ENCODE measurements around the gene NEURL1B.
A peak's percentile ranks its signal among the peaks of the same experiment; 100 is the strongest.

The NEURL1B gene, protein sequence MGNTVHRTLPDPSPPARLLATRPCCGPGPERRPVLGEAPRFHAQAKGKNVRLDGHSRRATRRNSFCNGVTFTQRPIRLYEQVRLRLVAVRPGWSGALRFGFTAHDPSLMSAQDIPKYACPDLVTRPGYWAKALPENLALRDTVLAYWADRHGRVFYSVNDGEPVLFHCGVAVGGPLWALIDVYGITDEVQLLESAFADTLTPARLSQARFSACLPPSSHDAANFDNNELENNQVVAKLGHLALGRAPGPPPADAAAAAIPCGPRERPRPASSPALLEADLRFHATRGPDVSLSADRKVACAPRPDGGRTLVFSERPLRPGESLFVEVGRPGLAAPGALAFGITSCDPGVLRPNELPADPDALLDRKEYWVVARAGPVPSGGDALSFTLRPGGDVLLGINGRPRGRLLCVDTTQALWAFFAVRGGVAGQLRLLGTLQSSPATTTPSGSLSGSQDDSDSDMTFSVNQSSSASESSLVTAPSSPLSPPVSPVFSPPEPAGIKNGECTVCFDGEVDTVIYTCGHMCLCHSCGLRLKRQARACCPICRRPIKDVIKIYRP

DNA sequence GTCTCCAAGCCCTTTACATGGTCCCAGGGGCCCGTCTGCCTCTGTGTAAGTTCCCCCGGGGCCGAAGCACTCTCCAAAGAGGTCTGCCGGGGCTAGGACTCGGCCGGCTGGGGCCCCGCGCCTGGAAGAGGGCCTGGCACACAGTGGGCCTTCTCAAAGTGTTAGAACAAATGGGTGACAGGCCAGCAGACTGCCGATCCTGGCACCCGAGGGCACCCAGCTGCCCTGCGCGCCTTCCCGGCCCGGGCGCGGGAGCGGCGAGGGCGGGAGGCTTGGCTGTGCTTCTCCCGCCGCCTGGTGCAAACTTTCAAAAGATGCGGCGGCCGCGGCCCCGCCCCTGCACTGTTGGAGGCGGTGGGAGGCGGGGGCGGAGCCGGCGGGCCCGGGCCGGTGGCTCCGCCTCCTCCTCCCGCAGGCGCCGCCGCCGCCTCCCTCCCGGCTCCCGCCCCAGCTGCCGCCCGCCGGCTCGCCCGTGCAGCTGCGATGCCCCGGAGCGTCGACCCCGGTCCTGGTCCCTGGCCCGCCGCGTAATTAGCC, at the start of gene NEURL1B:
Gene NEURL1B (plus strand): TSS at position 442 of the 537 bp plus-strand sequence. CDS start 144 bp downstream, outside the sequence.
- Histone ChIP-seq H3K4me3 (ENCODE audit: low read length) (peak within 1 kb of the TSS; percentile 74), H3K36me3 (ENCODE audit: insufficient read depth, low read depth, low read length) (no peaks in the 10 kb centered on the region), H3K4me1 (ENCODE audit: insufficient read depth, low read length) (peaks cover 18% of the 10 kb centered on the region), H3K27ac (ENCODE audit: low read length) (no peak within 1 kb of the TSS), H3K9me3 (ENCODE audit: insufficient read depth, low read depth, low read length) (no peaks in the 10 kb centered on the region), H3K27me3 (ENCODE audit: insufficient read depth, low read length) (peaks cover 58% of the 10 kb centered on the region), H3K9ac (ENCODE audit: low read depth, low read length) (peak within 1 kb of the TSS; percentile 69; the same call in 1 of the 2 replicates)

- H3K27ac ChIP-seq (ENCODE audit: low read length) = no peak overlapping the region
Measured at GRCh38 chr5:172591636-172592035, 49.4 kb upstream of the NEURL1B start.

DNA sequence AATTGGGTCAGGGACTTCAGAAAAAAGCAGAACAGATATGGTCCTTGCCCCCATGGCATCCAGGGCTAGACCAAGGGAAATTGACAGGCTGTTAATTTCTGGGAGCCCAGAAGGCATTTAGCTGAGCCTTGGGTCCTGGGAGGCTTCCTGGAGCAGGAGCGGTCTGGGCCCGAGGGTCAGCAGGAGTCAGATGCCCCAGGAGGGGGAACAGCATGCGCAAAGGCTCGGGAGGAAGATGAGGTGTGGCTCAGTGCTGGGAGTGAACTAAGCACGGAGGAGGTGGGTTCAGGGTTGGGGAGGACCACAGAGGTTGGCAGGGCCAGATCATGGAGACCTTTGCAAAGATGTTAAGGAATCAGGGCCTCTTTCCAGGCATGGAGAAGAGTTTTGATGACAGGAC, 48.2 kb upstream of the NEURL1B start:
- Histone ChIP-seq H3K27ac (ENCODE audit: low read length) (no peak overlapping the region), H3K9ac (ENCODE audit: low read depth, low read length) (no peak overlapping the region), H3K9me3 (ENCODE audit: insufficient read depth, low read depth, low read length) (no peaks in the 10 kb centered on the region), H3K36me3 (ENCODE audit: insufficient read depth, low read depth, low read length) (no peaks in the 10 kb centered on the region), H3K4me1 (ENCODE audit: insufficient read depth, low read length) (no peaks in the 10 kb centered on the region), H3K4me3 (ENCODE audit: low read length) (no peak overlapping the region), H3K27me3 (ENCODE audit: insufficient read depth, low read length) (no peaks in the 10 kb centered on the region; the same call in 1 of the 2 replicates)

More at GRCh38 chr5:172591636-172592035, 49.4 kb upstream of the NEURL1B start:
- Histone ChIP-seq H3K4me3 (ENCODE audit: low read length) (no peak overlapping the region), H3K36me3 (ENCODE audit: insufficient read depth, low read depth, low read length) (no peaks in the 10 kb centered on the region), H3K27me3 (ENCODE audit: insufficient read depth, low read length) (no peaks in the 10 kb centered on the region; the same call in 1 of the 2 replicates), H3K9me3 (ENCODE audit: insufficient read depth, low read depth, low read length) (no peaks in the 10 kb centered on the region), H3K4me1 (ENCODE audit: insufficient read depth, low read length) (peaks cover 2% of the 10 kb centered on the region; the same call in 1 of the 2 replicates), H3K9ac (ENCODE audit: low read depth, low read length) (no peak overlapping the region)

GRCh38 chr5:172593306-172593705, 47.8 kb upstream of the NEURL1B start:
- H3K27ac ChIP-seq (ENCODE audit: low read length) = no peak overlapping the region
- H3K4me1 ChIP-seq (ENCODE audit: insufficient read depth, low read length) = no peaks in the 10 kb centered on the region
- H3K9ac ChIP-seq (ENCODE audit: low read depth, low read length) = no peak overlapping the region
- no peaks in the 10 kb centered on the region for H3K36me3 ChIP-seq (ENCODE audit: insufficient read depth, low read depth, low read length)
- no peaks in the 10 kb centered on the region for H3K9me3 ChIP-seq (ENCODE audit: insufficient read depth, low read depth, low read length)
- no peak overlapping the region for H3K4me3 ChIP-seq (ENCODE audit: low read length)
- no peaks in the 10 kb centered on the region; the same call in 1 of the 2 replicates for H3K27me3 ChIP-seq (ENCODE audit: insufficient read depth, low read length)

DNA sequence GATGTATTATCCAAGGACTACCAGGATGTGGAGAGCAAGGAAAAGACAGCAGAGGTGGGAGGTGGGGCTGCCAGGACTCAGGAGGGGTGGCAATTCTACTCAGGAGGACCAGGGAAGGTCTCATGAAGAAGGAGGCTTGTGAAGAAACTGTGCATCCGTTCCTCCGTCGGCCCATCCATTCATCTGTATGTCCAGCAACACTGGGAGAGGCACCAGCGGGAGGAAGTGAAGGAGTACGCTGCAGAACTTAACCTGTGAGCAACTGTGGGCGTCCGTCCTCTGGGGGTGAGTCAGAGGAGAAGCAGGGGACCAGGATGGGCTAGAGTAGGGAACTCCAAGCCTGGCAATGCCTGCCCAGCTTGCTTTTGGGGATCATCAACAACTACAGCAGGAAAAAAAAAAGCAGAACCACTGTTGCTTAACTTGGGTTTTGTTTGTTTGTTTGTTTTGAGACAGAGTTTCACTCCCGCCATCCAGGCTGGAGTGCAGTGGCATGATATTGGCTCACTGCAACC, 47.3 kb upstream of the NEURL1B start:
- Histone ChIP-seq H3K27ac (ENCODE audit: low read length) (no peak overlapping the region), H3K9ac (ENCODE audit: low read depth, low read length) (no peak overlapping the region), H3K27me3 (ENCODE audit: insufficient read depth, low read length) (no peaks in the 10 kb centered on the region; the same call in 1 of the 2 replicates), H3K9me3 (ENCODE audit: insufficient read depth, low read depth, low read length) (no peaks in the 10 kb centered on the region), H3K36me3 (ENCODE audit: insufficient read depth, low read depth, low read length) (no peaks in the 10 kb centered on the region), H3K4me3 (ENCODE audit: low read length) (no peak overlapping the region), H3K4me1 (ENCODE audit: insufficient read depth, low read length) (no peaks in the 10 kb centered on the region)

DNA sequence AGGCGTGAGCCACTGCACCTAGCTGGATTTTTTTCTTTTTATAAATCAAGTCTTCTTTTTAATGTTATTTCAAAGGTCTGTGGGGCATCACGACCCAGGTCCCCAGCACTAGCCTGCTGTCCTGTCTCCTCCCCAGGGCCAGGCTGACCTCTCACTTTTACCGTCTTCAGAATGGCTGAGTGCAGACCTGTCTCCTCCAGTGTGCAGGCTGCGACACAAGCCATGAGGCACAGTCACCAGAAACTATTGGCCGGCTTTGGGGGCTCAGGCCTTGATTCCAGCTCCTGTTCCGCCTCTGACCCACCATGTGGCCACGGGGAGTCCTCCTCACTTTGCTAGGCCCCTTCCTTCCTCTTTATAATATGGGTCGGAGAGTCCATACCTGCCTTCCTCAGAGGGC, 46.6 kb upstream of the NEURL1B start:
- no peak overlapping the region for H3K4me3 ChIP-seq (ENCODE audit: low read length)
- H3K27ac ChIP-seq (ENCODE audit: low read length) = no peak overlapping the region
- no peaks in the 10 kb centered on the region for H3K9me3 ChIP-seq (ENCODE audit: insufficient read depth, low read depth, low read length)
- no peaks in the 10 kb centered on the region for H3K36me3 ChIP-seq (ENCODE audit: insufficient read depth, low read depth, low read length)
- H3K4me1 ChIP-seq (ENCODE audit: insufficient read depth, low read length) = no peaks in the 10 kb centered on the region
- no peaks in the 10 kb centered on the region; the same call in 1 of the 2 replicates for H3K27me3 ChIP-seq (ENCODE audit: insufficient read depth, low read length)
- H3K9ac ChIP-seq (ENCODE audit: low read depth, low read length) = no peak overlapping the region

- Histone ChIP-seq H3K27ac (ENCODE audit: low read length) (no peak overlapping the region), H3K9ac (ENCODE audit: low read depth, low read length) (no peak overlapping the region), H3K36me3 (ENCODE audit: insufficient read depth, low read depth, low read length) (no peaks in the 10 kb centered on the region), H3K4me3 (ENCODE audit: low read length) (no peak overlapping the region), H3K27me3 (ENCODE audit: insufficient read depth, low read length) (no peaks in the 10 kb centered on the region; the same call in 1 of the 2 replicates), H3K9me3 (ENCODE audit: insufficient read depth, low read depth, low read length) (no peaks in the 10 kb centered on the region), H3K4me1 (ENCODE audit: insufficient read depth, low read length) (no peaks in the 10 kb centered on the region)
Measured at GRCh38 chr5:172594867-172595466, 46.1 kb upstream of the NEURL1B start.

DNA sequence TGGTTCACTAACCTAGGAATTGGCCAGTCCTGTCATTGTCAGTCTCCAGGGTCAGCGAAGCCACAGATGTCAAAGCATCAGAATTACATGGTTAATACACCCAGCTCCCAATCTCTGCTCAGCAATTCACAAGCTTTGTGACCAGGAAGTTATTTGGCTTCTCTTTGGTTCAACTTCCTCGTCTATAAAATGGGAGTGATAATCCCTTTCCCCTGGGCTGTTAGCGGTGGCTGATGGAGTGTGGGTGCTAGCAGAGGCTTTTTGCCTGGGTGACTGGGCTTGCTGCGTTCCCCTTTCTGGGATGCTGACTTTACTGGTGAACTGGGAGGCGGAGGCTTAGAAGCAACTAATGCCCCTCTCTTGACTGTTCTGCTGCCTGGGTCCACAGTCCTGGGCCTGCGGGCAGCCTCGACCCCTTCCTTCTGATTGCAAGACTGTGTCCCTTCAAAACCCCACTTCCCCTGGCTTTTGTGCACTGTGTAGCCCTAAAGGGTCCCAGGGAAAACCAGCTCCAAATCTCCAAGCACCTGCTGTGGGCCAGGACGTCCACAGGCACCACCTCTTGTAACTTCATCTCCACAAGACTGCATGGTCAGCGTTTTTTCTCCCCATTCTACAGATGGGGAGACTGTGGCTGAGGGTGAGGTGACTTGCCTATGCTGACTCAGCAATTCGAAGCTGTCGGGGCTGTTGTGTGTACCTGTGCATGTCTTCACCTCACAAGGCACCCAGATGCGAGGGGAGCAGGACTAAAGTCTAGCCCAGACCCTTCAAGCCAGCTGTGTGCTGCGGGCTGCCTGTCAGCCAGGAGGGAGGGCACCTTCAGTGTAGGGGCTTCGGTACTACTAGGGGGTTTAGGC, 45.2 kb upstream of the NEURL1B start:
- H3K4me3 ChIP-seq (ENCODE audit: low read length) = no peak overlapping the region
- no peaks in the 10 kb centered on the region for H3K36me3 ChIP-seq (ENCODE audit: insufficient read depth, low read depth, low read length)
- no peak overlapping the region for H3K27ac ChIP-seq (ENCODE audit: low read length)
- H3K4me1 ChIP-seq (ENCODE audit: insufficient read depth, low read length) = no peaks in the 10 kb centered on the region
- no peak overlapping the region for H3K9ac ChIP-seq (ENCODE audit: low read depth, low read length)
- H3K9me3 ChIP-seq (ENCODE audit: insufficient read depth, low read depth, low read length) = no peaks in the 10 kb centered on the region
- H3K27me3 ChIP-seq (ENCODE audit: insufficient read depth, low read length) = no peaks in the 10 kb centered on the region; the same call in 1 of the 2 replicates

GRCh38 chr5:172596638-172597231, 44.3 kb upstream of the NEURL1B start:
- Histone ChIP-seq H3K9me3 (ENCODE audit: insufficient read depth, low read depth, low read length) (no peaks in the 10 kb centered on the region), H3K9ac (ENCODE audit: low read depth, low read length) (no peak overlapping the region), H3K27me3 (ENCODE audit: insufficient read depth, low read length) (no peaks in the 10 kb centered on the region; the same call in 1 of the 2 replicates), H3K36me3 (ENCODE audit: insufficient read depth, low read depth, low read length) (no peaks in the 10 kb centered on the region), H3K27ac (ENCODE audit: low read length) (no peak overlapping the region), H3K4me3 (ENCODE audit: low read length) (no peak overlapping the region), H3K4me1 (ENCODE audit: insufficient read depth, low read length) (no peaks in the 10 kb centered on the region)

- Histone ChIP-seq H3K9me3 (ENCODE audit: insufficient read depth, low read depth, low read length) (no peaks in the 10 kb centered on the region), H3K27me3 (ENCODE audit: insufficient read depth, low read length) (no peaks in the 10 kb centered on the region; the same call in 1 of the 2 replicates), H3K4me3 (ENCODE audit: low read length) (no peak overlapping the region), H3K4me1 (ENCODE audit: insufficient read depth, low read length) (no peaks in the 10 kb centered on the region; the same call in 1 of the 2 replicates), H3K9ac (ENCODE audit: low read depth, low read length) (no peak overlapping the region), H3K36me3 (ENCODE audit: insufficient read depth, low read depth, low read length) (no peaks in the 10 kb centered on the region), H3K27ac (ENCODE audit: low read length) (no peak overlapping the region)
Measured at GRCh38 chr5:172597755-172598155, 43.3 kb upstream of the NEURL1B start.
